Ammon's horn (tissue), 1 donor: Measurements from ENCODE around the gene MAU2.

ENCODE experiments used
- DNase-seq: peaks from one replicate; pipeline ENCODE4 v3.0.0-alpha.2; 2016; ENCODE audit warnings: low spot score

Gene MAU2

DNA sequence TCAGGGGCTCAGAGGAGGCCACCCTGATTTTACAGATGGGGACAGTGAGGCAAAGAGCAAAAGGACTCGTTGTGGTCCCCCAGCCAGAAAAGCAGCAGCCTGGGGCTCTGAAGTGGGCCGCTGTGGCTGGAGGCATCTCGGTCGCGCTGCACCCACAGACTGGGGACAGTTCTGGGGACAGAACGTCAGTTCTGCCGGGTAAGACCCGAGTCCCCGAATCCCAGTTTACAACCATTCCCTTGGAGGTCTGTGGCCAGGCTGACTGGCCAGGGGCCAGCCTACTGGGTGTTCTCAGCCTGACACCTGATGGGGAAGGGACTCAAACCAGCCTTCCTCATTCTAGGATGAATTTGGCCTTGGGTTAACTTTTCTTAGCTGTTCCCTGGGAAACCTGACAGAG, 14.4 kb upstream of the MAU2 start:
- DNase-seq, result no peak

DNA sequence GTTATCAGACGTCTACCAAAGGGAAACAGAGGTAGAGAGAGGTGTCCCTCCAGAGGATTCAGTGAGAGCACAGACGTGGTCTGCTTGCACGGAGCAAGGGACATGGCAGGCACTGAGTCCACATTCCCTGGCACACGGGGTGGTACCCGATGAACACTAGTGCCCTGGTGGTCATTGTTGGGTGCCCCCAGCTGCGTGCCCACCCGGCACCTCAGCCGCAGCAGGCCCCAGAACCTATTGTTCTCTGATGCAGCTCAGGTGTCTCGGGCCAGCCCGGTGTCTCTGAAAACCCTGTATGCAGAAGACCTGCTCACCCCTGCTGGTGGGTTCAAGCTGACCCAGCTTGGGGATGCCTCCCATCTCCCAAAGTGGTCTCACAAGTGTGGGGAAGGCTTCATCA, 12.3 kb upstream of the MAU2 start:
- no peak for DNase-seq

GRCh38 chr19:19315444-19315843, 5.2 kb upstream of the MAU2 start:
- DNase-seq, result no peak

- DNase-seq, result no peak
Observed at GRCh38 chr19:19316082-19316481, 4.5 kb upstream of the MAU2 start.

DNA sequence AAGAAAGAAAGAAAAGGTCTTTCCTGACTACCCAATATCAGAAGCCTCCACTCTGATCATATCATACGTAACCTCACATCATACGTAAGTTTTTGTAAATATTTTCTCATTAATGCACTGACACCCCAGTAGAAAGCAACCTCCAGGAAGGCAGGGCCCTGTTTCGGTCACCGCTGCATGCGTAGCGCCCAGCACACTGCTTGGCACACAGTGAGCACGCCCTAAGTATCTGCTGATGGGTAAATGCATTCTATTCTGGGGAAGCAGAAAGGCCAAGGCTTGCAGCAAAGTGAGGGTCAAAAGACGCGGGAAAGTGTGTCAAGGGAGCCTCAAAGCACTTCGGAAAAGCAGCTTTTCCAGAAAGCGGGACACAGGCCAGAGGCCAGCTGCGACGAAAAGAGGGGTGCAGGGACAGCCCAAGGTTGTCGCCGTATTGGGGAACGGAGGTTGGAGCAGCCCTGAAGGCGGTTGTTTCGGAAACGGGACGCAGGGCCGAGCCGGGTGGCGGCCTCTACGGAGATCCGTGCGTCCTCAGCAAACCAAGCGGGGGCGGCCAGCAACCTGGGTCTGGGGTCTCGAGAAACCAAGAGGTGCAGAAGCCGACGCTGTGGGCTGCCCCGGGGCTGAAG, 783 bp upstream of the MAU2 start:
- DNase-seq, result no peak

DNA sequence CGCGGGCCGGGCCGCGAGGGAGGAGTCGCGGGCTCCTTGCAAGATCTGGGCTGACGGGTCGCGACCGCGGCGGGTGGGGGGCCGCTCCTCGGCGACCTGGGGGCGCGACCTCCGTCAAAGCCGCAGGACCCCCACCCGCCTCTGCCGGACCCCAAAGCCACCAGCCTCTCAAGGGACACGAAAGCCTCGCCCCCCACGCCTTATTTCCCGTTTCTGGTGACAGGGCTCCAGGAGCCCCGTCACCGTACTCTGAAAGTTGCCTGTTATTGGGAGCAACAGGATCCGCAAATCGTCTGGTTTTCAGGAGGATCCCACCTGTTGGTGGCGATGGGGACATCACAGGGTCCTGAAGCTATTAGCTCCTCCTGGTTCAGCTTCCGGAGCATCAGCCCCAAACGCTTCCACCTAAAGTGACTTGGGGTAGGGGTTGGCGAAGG, 530 bp downstream of the MAU2 start:
- no peak for DNase-seq

DNA sequence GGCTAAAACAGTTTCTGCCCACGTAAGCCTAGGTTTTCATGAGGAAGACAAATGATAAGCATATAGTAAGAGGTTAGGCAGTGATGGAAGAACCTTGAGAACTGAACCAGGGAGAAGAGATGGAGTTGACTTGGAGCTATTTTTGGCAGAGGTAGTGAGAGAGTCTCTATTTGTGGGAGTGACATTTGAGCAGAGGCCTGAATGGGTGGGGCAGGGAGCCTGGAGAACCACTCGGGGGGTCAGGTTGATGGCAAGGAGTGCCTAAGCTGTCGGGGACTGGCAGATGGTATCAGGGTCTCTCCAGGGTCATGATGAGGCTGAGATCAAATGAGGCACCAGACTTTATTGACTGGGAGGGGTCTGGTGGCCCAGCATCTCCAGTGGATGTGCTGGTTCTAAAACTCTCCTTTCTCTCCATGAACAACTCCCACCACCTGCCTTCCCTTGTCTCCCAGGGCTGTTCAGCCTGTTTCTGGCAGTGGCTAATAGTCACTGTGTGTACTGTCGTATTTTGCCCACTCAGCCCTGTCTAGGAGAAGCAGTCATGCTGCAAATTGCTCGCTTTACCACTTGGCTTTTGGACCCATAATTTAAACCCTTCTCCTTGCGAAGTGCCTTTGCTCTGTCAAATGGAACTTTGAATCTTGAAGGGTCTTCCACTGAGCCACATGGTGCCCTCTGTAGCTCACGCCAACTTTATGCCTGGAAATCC, 3.6 kb downstream of the MAU2 start:
- DNase-seq, result peak; percentile 42

DNA sequence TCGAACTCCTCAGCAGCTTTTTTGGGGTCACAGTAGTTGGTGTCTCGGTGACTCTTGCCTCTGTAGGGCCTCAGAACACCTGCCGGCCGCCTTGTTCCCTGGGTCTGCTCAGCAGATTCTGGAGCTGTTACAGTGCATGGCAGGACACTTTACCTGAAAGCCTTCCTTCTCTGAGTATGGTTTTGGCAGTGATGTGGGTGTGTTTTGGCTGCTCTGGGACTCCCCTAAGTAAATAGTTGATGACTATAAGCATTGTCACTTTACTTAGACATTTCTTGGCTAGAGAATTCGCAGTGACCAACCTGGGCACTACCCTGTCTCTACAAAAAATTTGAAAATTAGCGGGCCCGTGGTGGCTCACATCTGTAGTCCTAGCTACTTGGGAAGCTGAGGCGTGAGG, 7.0 kb downstream of the MAU2 start:
- DNase-seq, result no peak

GRCh38 chr19:19329126-19329525, 8.5 kb downstream of the MAU2 start:
- no peak for DNase-seq

DNA sequence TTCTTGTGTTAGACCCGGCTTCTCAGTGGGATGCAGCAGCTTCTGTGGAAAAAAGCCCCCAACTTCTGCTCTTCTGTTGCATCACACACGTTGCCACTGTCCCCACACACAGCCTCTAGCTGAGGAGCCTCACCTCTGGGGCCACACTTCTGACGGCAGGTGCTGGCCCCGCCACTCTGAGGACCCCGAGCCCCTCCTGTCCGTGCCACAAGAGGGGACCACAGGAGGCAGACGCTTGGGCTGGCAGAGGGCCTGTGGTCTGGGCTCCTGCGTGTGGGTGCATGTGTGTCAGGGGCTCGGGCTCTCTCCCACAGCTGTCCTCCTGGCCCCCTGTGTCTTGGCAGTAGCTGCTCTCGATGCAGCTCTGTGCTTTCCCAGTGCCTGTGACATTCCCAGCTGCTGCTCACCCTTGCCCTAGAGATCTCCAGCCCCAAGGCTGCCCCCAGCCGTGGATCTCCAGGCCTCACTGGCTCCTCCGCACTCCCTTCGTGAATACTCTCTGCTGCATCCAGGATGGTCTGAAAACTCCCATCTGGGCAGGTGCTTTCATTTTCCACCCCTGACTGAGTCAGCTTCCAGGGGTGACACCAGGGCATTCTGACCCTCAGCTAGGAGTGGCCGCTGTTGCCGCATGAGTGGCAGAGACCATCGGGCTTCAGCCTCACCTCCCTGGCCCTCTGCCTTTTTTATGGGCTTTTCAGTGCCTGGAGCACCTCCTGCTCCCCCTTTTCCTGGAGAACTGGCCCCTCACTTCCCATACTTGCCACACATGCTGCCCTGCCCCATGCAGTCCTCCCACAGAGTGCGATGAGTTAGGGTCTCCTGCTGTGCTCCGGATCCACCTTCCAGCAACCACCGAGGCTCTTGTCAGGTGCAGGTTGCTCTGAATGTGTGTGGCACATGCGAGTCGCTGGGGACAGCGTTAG, 13.7 kb downstream of the MAU2 start:
- DNase-seq, result no peak

DNA sequence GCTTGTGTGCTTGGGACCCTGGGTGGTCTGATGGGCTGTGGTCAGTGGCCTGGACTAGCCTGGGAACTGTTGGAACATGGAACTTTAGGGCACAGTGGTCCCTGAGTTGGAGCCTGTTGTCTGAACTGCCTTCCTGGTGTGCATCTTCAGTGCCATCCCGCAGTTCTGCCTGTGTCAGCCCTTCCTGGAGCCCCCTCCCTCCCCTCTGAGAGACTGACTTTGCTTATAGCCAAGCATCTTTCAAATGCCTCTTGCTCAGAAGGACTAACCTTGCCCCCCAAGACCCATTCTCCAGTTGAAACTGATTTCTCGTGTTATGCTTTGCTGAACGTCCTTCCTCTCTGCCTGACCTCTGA, 14.3 kb downstream of the MAU2 start:
- no peak for DNase-seq

GRCh38 chr19:19335408-19336158, 15.0 kb downstream of the MAU2 start:
- DNase-seq, result no peak

DNA sequence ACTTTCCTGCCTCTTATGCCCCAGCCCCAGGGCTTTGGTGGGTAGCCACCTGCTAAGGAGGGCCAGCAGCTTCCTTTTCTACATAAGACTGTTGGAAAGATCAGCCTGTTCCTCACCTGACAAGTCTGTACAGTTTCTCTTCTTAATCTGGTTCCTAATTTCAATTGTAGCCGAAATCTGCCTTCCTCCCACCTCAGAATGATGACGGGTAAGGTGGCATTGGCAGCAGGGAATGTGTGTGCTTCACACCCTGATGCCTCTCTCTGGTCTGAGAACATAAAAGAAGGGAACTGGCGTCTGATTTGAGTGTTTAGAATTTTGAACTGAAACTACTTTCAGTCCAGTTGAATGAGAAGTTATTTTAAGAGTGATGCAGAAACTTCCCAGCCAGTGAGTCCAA, 16.0 kb downstream of the MAU2 start:
- no peak for DNase-seq

DNA sequence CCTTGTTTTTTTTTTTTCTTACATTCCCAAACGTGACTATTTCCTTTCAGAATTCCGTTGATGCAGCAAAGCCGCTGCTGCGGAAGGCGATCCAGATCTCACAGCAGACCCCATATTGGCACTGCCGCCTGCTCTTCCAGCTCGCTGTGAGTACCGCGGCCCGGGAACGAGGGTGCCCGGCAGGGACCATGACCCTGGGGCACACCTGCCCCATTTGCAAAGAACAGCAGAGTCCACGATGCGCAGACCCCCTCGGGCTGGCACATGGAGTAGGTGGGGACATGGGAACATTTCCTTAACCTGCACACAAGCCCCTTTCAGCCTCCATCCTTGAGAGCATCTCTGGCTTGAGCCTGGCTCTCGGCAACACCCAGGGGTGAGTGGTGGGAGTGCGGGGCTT, 16.5 kb downstream of the MAU2 start:
- no peak for DNase-seq

DNA sequence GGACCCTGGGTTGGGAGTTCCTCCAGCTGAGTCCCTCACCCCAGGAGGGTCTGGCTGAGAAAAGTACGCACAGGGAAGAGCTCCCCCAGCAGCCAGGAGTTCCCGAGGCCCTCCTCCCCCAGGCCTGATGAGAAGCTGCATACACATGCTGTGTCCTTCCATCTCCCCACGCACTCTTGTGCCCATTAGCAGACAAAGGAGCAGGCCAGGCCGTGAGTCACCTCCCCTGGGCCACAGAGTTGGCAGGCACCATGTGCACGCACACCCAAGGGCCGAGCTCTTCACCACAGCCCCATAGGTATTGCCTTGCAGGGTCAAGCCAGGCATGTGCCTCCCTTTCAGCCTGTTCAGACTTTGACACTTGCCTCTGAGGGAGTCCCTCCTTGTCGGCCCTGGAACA, 17.5 kb downstream of the MAU2 start:
- no peak for DNase-seq

DNA sequence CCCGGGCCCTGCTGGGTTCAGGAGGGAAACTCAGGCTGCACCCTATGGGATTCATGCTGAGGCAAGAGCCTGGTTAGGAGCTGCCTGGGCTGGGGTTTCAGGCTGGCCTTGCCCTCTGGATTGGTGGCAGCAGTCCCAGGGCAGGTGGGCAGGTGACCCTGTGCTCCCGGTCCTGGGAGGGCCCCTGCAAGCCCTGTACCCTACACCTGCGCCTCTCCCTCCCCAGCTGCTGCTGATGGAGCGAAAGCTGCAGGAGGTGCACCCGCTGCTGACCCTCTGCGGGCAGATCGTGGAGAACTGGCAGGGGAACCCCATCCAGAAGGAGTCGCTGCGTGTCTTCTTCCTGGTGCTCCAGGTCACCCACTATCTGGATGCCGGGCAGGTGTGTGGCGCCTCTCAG, 20.4 kb downstream of the MAU2 start:
- DNase-seq, result no peak

GRCh38 chr19:19342086-19343015, 21.7 kb downstream of the MAU2 start:
- peak; percentile 36 for DNase-seq

DNA sequence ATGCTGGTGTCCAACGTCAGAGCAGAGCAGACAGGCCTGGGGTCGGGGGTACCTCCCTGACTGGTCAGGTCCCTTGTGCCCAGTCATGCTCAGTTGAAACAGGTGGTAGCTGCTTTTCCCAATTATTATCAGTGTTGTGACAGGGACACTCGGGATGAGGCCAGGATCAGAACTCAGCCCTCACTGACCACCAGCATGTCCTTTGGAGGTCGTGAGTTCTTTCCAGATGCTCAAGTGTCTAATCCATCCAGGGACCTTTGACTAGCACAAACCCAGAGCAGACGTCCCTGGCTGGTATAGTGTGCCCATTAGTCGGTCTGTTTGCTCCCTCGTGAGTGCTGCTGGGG, 22.4 kb downstream of the MAU2 start:
- no peak for DNase-seq

GRCh38 chr19:19343762-19344161, 23.1 kb downstream of the MAU2 start:
- no peak for DNase-seq

GRCh38 chr19:19345232-19345631, 24.6 kb downstream of the MAU2 start:
- no peak for DNase-seq

GRCh38 chr19:19345970-19346369, 25.3 kb downstream of the MAU2 start:
- no peak for DNase-seq
